ENCODE data around the gene THSD4.

Gene THSD4

GRCh38 chr15:71679793-71680353, 564.6 kb downstream of the THSD4 start:
- DNase-seq, result no peak

DNA sequence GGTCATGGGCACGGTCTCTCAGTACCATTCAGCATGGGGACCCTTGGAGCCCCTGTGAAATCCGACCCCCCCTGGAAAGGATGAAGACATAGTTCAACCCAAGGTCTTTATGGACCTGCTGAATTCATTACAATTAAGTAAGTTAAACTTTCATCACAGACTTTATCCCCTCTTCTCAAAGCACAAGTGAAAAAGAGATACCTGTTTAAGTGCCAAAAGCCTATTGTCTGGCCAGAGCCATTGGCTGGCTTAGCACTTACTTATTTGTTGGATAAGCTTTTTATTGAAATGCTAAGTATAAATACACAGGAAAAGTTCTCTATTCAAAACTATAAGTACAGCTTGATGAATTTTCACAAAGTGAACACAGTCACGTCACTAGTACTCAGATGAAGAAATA, 566.7 kb downstream of the THSD4 start:
- no peak for DNase-seq

- DNase-seq, result no peak
Observed at GRCh38 chr15:71683411-71684274, 568.4 kb downstream of the THSD4 start.

DNA sequence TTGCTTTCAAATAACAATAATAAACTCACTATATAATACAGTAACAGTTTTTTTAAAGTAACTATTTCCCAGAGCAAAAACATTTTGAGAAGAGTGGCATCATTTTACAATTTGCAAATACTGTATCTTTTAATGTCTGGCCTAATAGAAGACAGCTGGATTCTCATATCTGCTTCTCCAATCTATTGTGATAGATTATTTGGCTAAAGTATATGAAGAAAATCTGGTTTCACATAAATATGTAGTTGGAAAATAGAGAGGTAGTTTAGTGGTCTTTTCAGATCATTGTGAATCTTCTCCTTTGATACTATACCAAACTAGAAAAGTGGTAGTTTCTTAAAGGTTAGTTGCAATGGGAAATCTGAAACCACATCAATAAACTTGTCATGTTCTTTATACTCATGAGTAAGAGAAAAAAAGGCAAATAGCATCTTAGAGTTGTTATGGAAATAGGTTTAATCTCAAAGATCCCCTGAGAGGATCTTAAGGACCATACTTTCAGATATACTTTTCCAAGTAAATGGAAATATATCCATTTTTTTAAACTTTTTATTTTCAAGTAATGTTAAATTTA, 570.2 kb downstream of the THSD4 start:
- no peak for DNase-seq

DNA sequence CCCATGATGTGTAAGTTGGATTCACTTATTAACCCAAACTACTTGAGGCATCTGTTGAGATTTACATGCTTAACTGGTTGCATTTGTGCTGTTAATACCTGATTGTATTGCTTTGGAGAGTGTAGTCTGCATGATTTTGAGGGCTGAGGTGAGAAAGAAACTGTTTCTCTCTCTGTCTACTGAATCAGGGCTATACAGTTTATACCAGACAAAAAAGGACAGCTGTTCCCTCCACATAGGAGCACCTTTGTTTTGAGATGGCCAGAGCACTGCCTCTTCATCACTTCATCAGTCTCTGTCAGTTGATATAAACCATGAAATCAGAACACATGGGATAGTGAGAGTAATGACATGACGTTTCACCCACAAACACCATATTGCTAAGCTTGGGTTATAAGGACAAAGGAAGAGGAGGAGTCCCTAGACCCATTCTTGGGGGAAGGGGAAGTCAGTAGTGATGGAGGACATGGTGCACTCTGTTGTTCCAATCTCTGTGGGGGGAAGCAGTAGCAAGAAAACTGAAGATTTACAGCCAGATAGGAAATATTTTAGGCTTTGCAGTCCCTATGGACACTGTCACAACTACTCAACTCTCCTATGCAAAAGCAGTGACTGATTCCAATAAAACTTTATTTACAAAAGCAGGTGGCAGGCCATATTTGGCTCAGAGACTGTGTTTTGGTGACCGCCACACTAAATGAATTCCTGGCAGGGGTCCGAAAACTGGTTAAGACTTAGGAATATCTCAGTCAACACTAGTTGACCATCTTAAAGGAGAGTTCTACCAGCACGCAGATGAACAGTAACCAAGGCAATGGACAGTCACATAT, 571.2 kb downstream of the THSD4 start:
- no peak for DNase-seq

- no peak for DNase-seq
Observed at GRCh38 chr15:71687902-71688508, 572.7 kb downstream of the THSD4 start.

DNA sequence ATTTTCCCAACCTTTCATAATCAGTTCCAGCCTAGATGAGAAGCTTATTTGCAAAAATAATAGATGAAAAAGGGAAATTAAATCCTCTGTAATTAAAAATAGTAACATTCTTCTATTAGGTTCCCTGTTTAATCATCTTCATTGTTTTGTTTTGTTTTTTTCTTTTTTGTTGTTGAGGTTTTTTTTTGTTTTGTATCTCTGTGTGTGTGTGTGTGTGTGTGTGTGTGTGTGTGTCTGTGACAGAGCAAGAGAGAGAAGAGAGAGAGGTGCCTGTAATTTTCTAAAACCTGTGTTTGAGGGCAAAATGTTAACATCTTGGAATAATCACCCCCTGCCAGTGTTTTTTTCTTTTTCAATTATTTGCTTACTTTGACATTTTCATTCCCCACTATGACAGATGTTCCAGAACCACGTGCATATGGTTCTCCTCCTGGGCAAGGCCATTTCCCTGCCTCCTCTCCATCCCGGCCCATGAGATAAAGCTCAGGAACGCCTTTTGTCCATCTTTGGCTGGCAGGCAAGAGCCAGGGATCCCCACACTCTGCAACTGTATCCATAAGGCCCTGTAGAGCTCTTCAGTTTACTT, 573.3 kb downstream of the THSD4 start:
- DNase-seq, result no peak

DNA sequence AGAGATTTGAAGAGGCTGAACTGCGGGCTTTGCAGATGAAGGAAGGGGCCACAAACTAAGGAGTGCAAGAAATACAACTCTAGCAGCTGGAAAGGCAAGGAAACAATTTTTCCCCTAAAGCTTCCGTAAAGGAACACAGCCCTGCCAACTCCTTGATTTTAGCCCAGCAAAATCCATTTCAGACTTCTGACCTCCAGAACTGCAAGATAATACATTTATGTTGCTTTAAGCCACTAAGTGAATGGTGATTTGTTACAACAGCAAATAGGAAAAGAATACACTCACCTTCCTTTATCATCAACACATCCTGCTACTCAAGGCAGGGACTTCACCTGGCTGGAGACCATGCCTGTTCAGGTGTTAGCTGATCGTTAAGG, 575.8 kb downstream of the THSD4 start:
- DNase-seq, result no peak

GRCh38 chr15:71691458-71692417, 576.5 kb downstream of the THSD4 start:
- no peak for DNase-seq

DNA sequence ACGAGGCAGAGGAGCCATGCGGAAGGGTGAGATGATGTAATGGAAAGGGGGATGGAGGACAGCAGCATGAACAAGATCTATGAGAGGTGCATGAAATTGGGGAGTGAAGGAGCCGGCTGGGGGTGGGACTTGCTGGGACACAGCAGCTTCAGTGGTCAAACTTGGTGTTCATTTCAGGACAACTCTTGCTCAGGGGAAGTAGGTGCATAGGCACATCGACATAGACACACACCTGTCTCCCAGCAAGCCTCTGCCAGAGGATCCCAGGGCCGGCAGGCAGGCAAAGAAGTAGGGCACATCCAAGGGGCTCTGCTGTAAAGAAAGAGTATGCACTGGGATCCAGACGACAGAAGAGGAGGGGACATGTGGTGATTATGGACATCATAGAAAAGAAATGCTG, 582.0 kb downstream of the THSD4 start:
- DNase-seq, result no peak

DNA sequence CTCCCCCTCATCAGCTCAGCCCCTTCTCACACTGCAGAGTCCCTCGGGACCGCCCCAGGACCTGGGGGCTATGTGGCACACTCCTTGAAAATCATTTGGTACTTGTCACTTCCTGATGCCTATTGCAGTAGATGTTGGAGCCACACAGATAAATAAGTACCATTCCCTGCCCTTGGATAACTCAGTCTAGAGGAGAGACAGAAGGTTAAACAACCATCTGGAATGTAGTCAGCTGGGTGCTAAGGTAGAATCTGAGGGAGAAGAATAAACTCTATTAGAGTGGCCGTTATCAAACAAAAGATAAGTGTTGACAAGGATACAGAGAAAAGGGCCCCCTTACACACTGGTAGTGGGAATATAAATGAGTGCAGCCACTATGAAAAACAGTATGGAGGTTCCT, 582.8 kb downstream of the THSD4 start:
- DNase-seq, result no peak

- DNase-seq, result no peak
Observed at GRCh38 chr15:71698742-71699141, 583.5 kb downstream of the THSD4 start.

DNA sequence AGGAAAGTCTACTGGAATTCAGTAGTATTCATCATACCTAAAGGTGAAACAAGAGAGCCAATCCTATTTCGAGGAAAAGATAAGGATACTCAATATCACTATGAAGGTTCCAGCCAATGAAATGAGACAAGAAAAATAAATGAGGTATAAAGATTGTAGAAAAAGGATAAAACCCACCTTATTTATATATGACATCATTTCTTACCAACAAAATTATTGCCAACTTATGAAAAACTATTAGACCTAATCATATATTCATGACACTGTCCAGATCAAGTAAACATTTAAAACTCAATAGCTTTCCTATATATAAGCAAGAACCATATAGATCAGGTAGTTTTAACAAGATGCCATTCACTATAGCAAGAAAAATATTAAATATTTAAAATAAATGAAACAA, 584.7 kb downstream of the THSD4 start:
- DNase-seq, result no peak

GRCh38 chr15:71701808-71702207, 586.5 kb downstream of the THSD4 start:
- no peak for DNase-seq

GRCh38 chr15:71702496-71702895, 587.2 kb downstream of the THSD4 start:
- DNase-seq, result no peak

- DNase-seq, result no peak
Observed at GRCh38 chr15:71705151-71705550, 589.9 kb downstream of the THSD4 start.

DNA sequence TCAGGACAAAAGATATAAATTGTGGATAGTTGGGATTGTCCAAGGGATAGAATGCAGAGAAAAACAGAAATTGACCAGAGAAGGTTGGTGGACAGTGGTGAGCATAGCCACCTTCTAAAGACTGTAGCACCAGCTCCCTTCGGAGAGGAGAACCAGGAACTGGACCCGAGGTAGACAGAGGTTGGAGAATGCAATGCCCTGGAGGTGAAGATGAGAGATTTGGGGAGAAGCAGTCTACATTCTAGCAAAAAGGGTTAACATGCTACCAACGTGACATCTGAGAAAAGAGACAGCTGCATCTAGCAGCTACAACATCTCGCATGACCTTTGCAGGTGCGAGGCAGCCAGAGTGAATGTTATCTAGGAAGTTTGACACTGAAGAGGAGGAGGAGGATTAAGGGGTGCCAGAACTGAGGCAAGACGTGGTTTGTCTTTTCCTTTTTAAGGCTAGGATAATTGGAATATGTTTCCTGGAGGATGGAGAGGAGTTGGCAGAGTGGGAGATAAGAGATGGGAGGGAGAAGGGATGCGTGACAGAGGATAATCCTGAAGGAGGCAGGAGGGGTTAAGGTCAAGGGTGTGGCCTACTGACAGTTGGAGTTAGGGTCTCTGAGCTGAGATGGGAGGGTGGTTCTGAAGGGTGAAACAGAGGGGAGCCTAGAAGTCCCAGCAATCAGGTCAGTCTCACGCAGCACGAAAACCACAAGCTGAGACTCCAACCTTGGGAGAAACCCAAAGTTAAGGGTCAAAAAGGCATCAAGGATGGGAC, 591.4 kb downstream of the THSD4 start:
- DNase-seq, result no peak

DNA sequence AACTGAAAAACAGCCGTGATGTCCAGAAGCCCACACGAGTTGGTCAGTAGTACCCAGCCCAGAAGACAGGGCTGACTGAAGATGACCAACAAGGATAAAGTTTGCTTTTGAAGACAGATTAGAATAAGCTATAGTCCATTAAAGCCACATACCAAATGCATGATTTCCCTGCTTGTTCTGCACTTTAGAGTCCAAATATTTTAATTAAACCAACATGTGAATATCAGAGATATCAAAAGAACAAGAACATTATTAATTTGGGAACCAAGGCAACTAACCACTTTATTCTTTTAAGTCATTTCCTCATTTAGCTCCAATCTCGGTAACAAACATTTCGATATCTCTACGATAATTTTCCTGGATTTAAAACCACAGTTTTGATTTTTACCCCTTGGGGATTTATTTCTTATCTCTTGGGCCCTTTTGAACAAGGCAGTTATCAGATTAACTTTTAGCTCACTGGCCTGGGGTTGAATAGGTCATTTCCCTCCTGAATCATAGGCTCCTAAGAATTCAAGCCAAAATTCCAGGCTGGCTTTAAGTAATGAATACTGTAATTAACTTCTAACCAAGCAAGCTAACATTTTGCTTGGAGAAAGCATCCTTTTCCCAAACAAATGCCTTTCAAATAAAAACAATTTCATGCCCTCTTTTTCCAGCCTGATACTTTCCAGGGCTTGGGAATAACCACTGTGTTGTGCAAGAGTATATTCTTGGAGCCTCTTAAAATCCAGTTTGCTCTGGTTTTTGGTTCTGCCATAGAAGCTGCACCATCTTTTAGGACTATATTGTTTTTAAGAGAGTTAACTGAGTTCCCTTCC, 592.2 kb downstream of the THSD4 start:
- no peak for DNase-seq

- no peak for DNase-seq
Observed at GRCh38 chr15:71708051-71708429, 592.8 kb downstream of the THSD4 start.

GRCh38 chr15:71708741-71709140, 593.5 kb downstream of the THSD4 start:
- DNase-seq, result no peak
